ENCODE results near the gene LILRB4.

- TF ChIP-seq CTCF (IDR thresholded peaks at IDR 0.05) (no peak), POLR2A (IDR thresholded peaks at IDR 0.05) (no peak)
Measured at GRCh38 chr19:54644056-54644455, 18.7 kb upstream of the LILRB4 start.

Data from thyroid gland (tissue), 4 donors.